Thoracic aorta (tissue), 2 donors: ENCODE measurements around the gene DAAM2. TPM values are rescaled to one million over a fixed set of nuclear protein-coding genes. Genes with fewer than 3 reads are reported as not detected.

Source experiments
- ATAC-seq: fragments of 150-250 bp; one replicate; pipeline ENCODE4 v1.8.0; 2017; ENCODE audit warnings: low read depth; ENCODE audit not compliant: insufficient number of reproducible peaks, low FRiP score
- DNase-seq: peaks from one replicate; pipeline ENCODE4 v3.0.0-alpha.2; 2020; ENCODE audit warnings: low spot score
- H3K27ac ChIP-seq, 2 donors: fragments of 200-600 bp; sonication (generic); 1 replicate in 1 of 2; 2 replicates in 1 of 2; pipeline ENCODE4 v1.5.1; 2016; ENCODE audit warnings: mild to moderate bottlenecking in 2 of 2, moderate library complexity in 2 of 2
- H3K27me3 ChIP-seq: fragments of 200-600 bp; sonication (generic); replicated peaks from 2 replicates; pipeline ENCODE4 v1.6.0; 2016; ENCODE audit warnings: mild to moderate bottlenecking; ENCODE audit not compliant: insufficient read depth
- H3K36me3 ChIP-seq: fragments of 200-600 bp; sonication (generic); one replicate; pipeline ENCODE4 v1.5.1; 2016
- H3K4me1 ChIP-seq, 2 donors: fragments of 200-600 bp; sonication (generic); 1 replicate in 1 of 2; 2 replicates in 1 of 2; pipeline versions ENCODE4 v1.5.1 to v1.6.0; 2016; ENCODE audit warnings: low read depth in 2 of 2, mild to moderate bottlenecking in 1 of 2; ENCODE audit not compliant: control insufficient read depth in 1 of 2
- H3K4me3 ChIP-seq: fragments of 200-600 bp; sonication (generic); 2 replicates; pipeline ENCODE4 v1.5.1; 2016; ENCODE audit warnings: mild to moderate bottlenecking
- H3K9me3 ChIP-seq: fragments of 200-600 bp; sonication (generic); 2 replicates; pipeline ENCODE4 v1.5.1; 2016
- CTCF ChIP-seq: fragments of 200-600 bp; sonication (generic); IDR thresholded peaks from one replicate; pipeline ENCODE4 v1.5.1; 2019; ENCODE audit warnings: antibody characterized with exemption
- total RNA-seq, 2 donors: library from RNA; depleted of rRNA; stranded (reverse); fragments of >200 nt; gene quantifications; one replicate each; pipeline versions ENCODE4 v1.1.0 to v1.2.3, GENCODE V29; 2016

DAAM2 gene
- total RNA-seq, 2 donors from 2014 or later: 61.5 to 71.5 TPM

DNA sequence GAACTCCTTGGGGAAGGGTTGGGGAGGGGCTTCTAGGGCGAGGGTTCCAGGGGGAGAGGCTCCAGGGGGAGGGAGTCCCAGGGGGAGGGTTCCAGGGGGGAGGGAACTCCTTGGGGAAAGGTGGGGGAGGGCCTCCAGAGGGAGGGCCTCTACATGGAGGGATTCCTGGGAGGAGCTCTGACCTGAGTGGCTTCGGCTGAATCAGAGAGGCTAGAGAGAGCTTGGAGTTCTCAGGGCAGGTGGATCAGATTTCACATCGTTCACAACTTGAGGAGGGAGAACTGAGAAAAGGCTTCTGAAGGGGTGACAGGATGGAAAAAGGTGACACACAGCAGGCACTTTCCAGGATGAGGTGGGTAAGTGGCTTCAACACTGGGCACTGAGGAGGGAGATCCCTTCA, 49.1 kb downstream of the DAAM2 start:
- ATAC-seq (no peak), DNase-seq (no peak)
- Histone ChIP-seq H3K4me1 (peaks cover 40 to 82% of the 10 kb centered on the region in 2 donors), H3K27ac (peak overlapping the region; percentile 59 to 70), H3K4me3 (no peak overlapping the region), H3K9me3 (no peaks in the 10 kb centered on the region), H3K27me3 (no peaks in the 10 kb centered on the region), H3K36me3 (no peaks in the 10 kb centered on the region)
- TF ChIP-seq CTCF: no peak

DNA sequence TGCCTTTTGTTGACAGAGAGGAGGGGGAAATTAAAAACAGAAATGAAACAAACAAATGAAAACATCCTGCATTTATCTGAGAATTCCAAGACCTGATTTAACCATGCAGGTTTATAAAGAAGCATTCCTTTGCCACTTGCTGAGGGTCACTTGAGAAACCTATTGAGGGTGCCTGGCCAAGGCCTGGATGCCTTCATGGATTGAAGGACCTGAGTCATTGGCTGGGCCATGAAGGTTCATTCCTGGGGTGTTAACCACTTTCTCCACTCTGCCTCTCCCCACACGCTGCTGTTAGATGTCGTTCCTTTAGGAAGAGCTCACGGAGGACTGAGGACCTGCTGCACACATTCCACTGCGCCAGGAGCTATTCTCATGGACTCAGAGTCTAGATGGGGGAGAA, 49.7 kb downstream of the DAAM2 start:
- TF ChIP-seq CTCF: no peak
- Histone ChIP-seq H3K4me1 (peaks cover 38 to 82% of the 10 kb centered on the region in 2 donors), H3K27ac (peak overlapping the region; percentile 59 to 70), H3K4me3 (no peak overlapping the region), H3K27me3 (no peaks in the 10 kb centered on the region), H3K36me3 (no peaks in the 10 kb centered on the region), H3K9me3 (no peaks in the 10 kb centered on the region)
- no peak for ATAC-seq
- DNase-seq: no peak

GRCh38 chr6:39843305-39844020, 51.3 kb downstream of the DAAM2 start:
- ATAC-seq: no peak
- H3K4me3 ChIP-seq: peak overlapping the region; percentile 57
- H3K36me3 ChIP-seq: no peaks in the 10 kb centered on the region
- no peak for DNase-seq
- peak overlapping the region; percentile 66 to 81 for H3K27ac ChIP-seq
- no peaks in the 10 kb centered on the region for H3K27me3 ChIP-seq
- TF ChIP-seq CTCF: peak; percentile 13
- peaks cover 47 to 92% of the 10 kb centered on the region in 2 donors for H3K4me1 ChIP-seq
- H3K9me3 ChIP-seq: no peaks in the 10 kb centered on the region

GRCh38 chr6:39844866-39845265, 52.7 kb downstream of the DAAM2 start:
- DNase-seq (no peak), ATAC-seq (no peak)
- Histone ChIP-seq H3K4me1 (peaks cover 59 to 92% of the 10 kb centered on the region in 2 donors), H3K4me3 (no peak overlapping the region), H3K9me3 (no peaks in the 10 kb centered on the region), H3K27me3 (no peaks in the 10 kb centered on the region), H3K27ac (peak overlapping the region; percentile 66 to 81), H3K36me3 (no peaks in the 10 kb centered on the region)
- TF ChIP-seq CTCF: no peak

DNA sequence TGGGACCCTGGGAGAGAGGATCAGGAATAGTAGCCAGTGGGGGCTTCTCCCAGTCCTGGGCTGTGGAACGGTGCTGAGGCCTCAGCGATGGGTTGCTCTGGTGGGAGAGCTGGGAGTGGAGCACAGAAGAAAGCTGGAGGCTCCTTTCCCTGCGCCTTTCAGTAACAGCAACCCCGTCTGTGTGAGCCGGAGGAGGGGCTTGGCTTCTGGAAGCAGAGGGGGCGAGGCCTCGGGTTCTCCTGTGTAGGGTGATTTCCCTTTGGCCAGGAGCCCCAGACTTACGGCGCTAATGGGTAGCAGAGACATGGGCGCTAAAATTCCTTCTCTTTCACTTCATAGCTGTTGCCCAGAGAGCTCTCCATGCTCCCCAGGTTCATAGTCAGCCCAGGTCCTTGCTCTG, 55.0 kb downstream of the DAAM2 start:
- DNase-seq: peak; percentile 61
- Histone ChIP-seq H3K4me3 (peak overlapping the region; percentile 41), H3K27ac (peak overlapping the region in 1 of 2 donors; percentile 14), H3K4me1 (peaks cover 53 to 96% of the 10 kb centered on the region in 2 donors), H3K27me3 (no peaks in the 10 kb centered on the region), H3K36me3 (no peaks in the 10 kb centered on the region), H3K9me3 (no peaks in the 10 kb centered on the region)
- ATAC-seq: no peak
- TF ChIP-seq CTCF: no peak
